T-helper 17 cell (primary cell): ENCODE results near the gene MS4A4E. TPM values are rescaled to one million over a fixed set of nuclear protein-coding genes. Genes with fewer than 3 reads are reported as not detected.

Source experiments
- ATAC-seq: fragments of 150-1000 bp; cut with Tn5 transposase; 2 replicates; pipeline ENCODE4 v1.10.0; 2021; ENCODE audit warnings: mild to moderate bottlenecking, moderate library complexity
- DNase-seq, 3 donors: peaks; one replicate each; pipeline versions ENCODE4 v3.0.0 to v3.0.0-alpha.2; 2020 to 2021
- H3K9me3 ChIP-seq: one replicate; pipeline ENCODE4 v1.7.0; 2013; ENCODE audit warnings: low read length, mild to moderate bottlenecking; ENCODE audit not compliant: control insufficient read depth, poor library complexity, severe bottlenecking
- H3K27ac Mint-ChIP-seq: one replicate; pipeline ENCODE4 v1.8.0; 2022; ENCODE audit warnings: mild to moderate bottlenecking, moderate library complexity, mixed read lengths
- H3K27me3 Mint-ChIP-seq: one replicate; pipeline ENCODE4 v1.8.0; 2022; ENCODE audit warnings: mixed read lengths
- H3K36me3 Mint-ChIP-seq: one replicate; pipeline ENCODE4 v1.8.0; 2022; ENCODE audit warnings: low read depth, mixed read lengths
- H3K4me1 Mint-ChIP-seq: one replicate; pipeline ENCODE4 v1.8.0; 2022; ENCODE audit warnings: mild to moderate bottlenecking, mixed read lengths
- H3K4me3 Mint-ChIP-seq: one replicate; pipeline ENCODE4 v1.8.0; 2022; ENCODE audit warnings: mild to moderate bottlenecking, moderate library complexity, mixed read lengths
- total RNA-seq, 4 donors: library from RNA in 2 of 4; stranded (reverse) in 2 of 4; gene quantifications; one replicate each; pipeline ENCODE4 v1.2.3 and lab custom pipeline; 2022 to 2026

Gene MS4A4E
- total RNA-seq, 2 donors from 2014 or later: 0.47 to 1.1 TPM

DNA sequence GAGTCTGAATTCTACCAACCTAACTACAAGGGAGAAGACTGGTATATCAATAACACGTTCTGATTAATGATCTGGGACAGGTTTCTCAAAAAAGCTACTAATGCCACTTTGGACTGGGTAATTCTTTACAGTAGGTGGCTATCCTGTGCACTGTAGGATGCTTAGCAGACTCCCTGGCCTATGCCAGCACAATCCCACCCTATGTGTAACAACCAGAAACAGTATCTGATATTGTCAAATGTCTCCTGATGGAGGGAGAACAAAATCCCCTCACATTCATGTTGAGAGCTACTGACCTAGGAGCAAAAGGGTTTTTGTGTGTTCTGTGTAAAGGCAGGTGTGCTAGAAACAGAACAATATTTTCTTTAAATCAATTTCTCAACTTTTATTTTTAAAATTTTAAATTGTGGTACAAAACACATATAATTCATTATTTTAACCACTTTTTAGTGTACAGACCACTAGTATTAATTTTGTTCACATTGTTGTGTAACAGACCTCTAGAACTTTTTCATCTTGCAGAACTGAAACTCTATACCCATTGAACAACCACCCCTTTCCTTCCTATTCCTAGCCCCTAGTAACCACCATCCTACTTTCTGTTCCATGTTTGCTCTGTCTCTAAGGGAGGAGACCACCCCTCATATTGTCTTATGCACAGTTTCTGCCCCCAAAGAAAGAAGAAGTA, 58.0 kb downstream of the MS4A4E start:
- DNase-seq (no peak), ATAC-seq (no peak)
- H3K9me3 ChIP-seq: no peaks in the 10 kb centered on the region
- H3K36me3 Mint-ChIP-seq: no peaks in the 10 kb centered on the region
- peaks cover 22% of the 10 kb centered on the region for H3K27me3 Mint-ChIP-seq
- H3K4me3 Mint-ChIP-seq: no peak overlapping the region
- no peak overlapping the region for H3K27ac Mint-ChIP-seq
- no peaks in the 10 kb centered on the region for H3K4me1 Mint-ChIP-seq

DNA sequence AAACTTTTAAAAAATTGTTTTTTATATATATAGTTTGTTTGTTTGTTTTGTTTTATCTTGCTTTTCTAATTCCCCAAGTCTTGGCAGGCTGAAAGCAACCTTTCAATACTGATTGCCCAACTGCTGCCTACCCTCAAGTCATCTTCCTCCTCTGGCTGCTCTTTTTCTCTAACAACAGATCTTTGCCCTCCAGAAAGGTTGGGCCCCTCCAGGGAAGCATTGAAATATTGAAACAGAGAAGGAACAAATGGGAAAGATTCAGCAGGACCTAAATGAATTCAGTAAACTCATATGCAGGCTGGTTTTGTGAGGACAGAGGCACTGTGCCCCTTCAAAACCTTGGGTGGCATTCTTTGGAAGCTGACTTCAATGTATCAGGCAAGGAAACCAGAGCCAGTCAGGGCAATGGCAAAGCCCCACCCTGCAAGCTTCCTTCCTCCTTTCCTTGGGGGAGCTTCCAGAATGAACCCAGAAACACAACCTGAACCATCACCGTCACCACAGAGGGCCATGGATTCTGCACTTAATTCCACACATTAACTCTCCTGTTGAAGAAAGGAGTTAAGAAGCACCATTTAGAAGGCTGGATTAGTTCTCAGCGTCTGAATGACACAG, 59.2 kb downstream of the MS4A4E start:
- H3K9me3 ChIP-seq: no peaks in the 10 kb centered on the region
- Mint-ChIP-seq H3K27ac (no peak overlapping the region), H3K36me3 (no peaks in the 10 kb centered on the region), H3K27me3 (peaks cover 34% of the 10 kb centered on the region), H3K4me3 (no peak overlapping the region), H3K4me1 (no peaks in the 10 kb centered on the region)
- DNase-seq (no peak), ATAC-seq (no peak)

DNA sequence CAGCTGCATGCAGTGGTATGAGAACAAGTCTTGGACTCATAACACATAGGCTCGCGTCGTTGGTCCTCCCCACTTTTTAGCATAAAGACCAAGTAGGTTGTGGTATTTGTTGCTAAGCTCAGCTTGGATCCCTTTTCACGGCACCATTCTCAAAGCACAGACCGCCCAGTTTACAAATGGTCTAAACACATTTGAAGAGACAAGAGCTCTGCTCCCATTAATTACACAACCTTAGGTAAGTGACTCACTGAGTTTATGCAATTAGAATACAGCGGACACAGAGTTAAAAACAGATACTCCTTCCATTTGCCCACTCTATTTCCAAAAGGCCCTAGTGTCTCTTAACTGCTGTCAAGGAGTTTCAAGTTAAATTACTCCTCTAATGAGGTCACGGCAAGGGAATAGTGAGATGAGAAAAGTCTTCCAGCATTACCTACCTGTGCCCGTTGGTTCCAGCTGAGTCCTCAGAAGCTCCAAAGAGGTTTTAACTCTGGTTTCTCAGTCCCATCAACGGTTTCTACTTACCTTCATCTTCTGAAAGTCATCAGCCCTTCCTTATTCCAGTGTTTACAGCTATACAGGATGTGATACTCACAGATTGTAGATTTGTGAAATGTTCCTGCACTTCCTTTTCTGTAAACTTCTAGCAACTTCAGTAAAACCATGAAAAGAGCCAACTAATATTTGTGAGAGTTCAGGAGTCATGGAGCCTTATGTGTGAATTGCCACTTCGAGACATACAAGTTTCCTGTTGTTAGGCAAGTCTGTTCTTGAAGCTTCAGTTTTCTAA, 60.2 kb downstream of the MS4A4E start, which contains the start of gene MS4A6A:
Gene MS4A6A (minus strand): TSS at position 543 of the 790 bp plus-strand sequence. CDS start 1,356 bp downstream, outside the sequence.
- Mint-ChIP-seq H3K4me1 (no peaks in the 10 kb centered on the region), H3K27me3 (peaks cover 35% of the 10 kb centered on the region), H3K36me3 (no peaks in the 10 kb centered on the region), H3K27ac (no peak within 1 kb of the TSS), H3K4me3 (no peak within 1 kb of the TSS)
- H3K9me3 ChIP-seq: no peaks in the 10 kb centered on the region
- no peak for ATAC-seq
- DNase-seq: no peak

DNA sequence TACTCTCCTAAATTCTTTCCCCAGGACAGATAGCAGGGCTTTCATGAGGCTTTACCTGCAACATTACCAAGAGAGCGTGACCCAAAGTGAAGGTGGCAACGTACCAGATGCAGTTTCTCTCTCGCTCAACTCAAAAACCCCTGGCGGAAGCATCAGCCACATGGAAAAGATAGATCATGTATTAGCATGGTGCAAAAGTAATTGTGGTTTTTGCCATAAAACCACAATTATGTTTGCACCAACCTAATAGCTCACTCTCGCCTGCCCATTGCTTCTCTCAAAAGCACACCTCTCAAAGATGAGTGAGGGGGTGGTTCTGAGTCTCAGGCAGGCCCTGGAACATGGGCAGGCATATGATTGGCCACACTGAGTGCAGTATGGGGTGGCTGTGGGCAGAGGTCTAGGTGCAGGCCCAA, 67.1 kb downstream of the MS4A4E start:
- Mint-ChIP-seq H3K27me3 (peaks cover 53% of the 10 kb centered on the region), H3K36me3 (peaks cover 2% of the 10 kb centered on the region), H3K4me3 (no peak overlapping the region), H3K27ac (no peak overlapping the region), H3K4me1 (peaks cover 2% of the 10 kb centered on the region)
- DNase-seq (no peak), ATAC-seq (no peak)
- no peaks in the 10 kb centered on the region for H3K9me3 ChIP-seq

DNA sequence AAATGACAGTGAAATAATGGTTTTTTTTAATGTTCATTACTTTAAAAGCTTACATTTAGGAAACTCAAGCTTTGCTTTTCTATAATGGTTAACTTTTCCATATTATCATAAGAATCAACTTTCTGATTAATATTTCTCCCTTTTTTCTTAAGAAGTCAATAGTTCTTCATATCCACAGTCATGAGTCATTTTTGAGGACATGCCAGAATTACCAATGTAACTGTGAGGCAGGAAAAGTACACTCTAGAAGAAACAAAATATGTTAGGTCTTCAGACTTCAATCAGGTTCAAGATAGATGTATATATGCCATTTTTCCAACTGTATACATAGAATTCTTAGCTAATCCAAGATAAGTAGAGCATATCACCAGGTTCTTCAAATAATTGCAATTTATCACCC, 70.9 kb downstream of the MS4A4E start:
- no peak for DNase-seq
- Mint-ChIP-seq H3K4me3 (no peak overlapping the region), H3K36me3 (peaks cover 2% of the 10 kb centered on the region), H3K27ac (no peak overlapping the region), H3K4me1 (peaks cover 2% of the 10 kb centered on the region), H3K27me3 (peaks cover 33% of the 10 kb centered on the region)
- no peaks in the 10 kb centered on the region for H3K9me3 ChIP-seq
- no peak for ATAC-seq

DNA sequence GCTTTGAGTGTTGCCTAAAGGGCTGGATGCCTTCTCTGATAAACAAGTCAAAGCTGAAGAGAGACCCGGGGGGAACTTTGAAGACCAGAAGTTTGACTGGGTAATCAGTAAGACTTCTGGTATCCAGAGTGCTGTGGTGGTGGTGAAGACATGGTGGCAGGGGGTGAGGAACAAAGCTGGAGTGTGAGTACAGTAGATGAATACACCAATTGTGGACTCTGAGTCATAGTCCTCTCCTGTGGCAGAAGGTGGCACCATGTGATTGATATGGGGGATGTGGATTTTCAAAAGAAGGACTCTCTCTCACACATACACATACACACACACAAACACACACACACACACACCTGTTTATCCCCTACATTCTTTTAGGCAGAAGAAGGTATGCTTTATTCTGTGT, 72.4 kb downstream of the MS4A4E start:
- no peaks in the 10 kb centered on the region for H3K9me3 ChIP-seq
- H3K27ac Mint-ChIP-seq: no peak overlapping the region
- peaks cover 37% of the 10 kb centered on the region for H3K27me3 Mint-ChIP-seq
- ATAC-seq (no peak), DNase-seq (no peak)
- no peak overlapping the region for H3K4me3 Mint-ChIP-seq
- peaks cover 2% of the 10 kb centered on the region for H3K36me3 Mint-ChIP-seq
- H3K4me1 Mint-ChIP-seq: peaks cover under 1% of the 10 kb centered on the region

DNA sequence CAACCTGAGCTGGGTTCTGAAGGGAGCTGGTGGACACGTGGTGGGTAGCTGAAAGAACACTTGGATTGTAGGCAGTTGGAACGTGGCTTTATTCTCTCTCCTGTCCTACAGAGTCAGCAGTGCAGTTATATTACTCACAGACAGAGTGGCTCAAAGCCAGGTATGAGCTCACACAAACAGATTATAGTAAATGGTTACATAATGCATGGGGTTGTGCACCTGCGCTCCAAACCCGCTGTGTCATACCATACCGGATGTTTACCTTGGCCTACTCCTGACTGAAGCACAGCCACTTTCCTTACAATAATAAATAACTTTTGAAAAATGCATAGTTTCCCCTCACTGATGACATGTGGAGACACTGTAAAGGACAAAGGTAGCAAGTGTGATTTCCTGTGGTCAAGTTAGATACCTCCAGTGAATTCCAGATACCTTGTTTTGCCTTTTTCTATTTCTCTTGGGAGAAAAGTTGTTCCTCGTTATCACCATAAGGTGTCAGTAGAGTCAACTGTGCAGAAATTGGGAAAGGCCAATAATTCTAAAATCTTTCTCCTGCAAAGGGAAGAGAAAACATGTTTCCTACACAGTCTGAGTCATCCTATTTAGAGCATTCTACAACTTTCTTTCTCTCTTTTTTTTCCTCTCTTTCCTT, 73.5 kb downstream of the MS4A4E start:
- no peak for DNase-seq
- Mint-ChIP-seq H3K36me3 (no peaks in the 10 kb centered on the region), H3K4me1 (no peaks in the 10 kb centered on the region), H3K27ac (no peak overlapping the region), H3K27me3 (peaks cover 31% of the 10 kb centered on the region), H3K4me3 (no peak overlapping the region)
- H3K9me3 ChIP-seq: no peaks in the 10 kb centered on the region
- no peak for ATAC-seq

DNA sequence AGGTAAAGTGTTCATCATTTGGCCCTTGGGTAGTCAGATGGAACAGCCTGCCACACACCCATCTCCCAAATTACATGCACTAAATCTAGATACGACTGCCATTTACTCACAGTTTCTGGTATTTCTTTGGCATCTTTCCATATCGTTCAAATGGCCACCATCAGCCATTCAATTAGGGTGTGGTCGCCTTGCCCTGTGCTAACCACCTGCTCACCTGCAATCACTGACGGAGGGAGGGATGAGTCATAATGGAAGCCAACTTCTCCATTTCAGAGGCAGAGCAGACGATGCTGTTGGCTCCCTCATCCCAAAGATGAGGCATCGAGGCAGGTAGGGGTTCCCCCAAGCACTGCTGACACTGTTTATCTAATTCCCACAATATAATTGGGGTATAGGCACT, 74.6 kb downstream of the MS4A4E start:
- Mint-ChIP-seq H3K4me1 (no peaks in the 10 kb centered on the region), H3K27me3 (peaks cover 24% of the 10 kb centered on the region), H3K27ac (no peak overlapping the region), H3K36me3 (no peaks in the 10 kb centered on the region), H3K4me3 (no peak overlapping the region)
- H3K9me3 ChIP-seq: no peaks in the 10 kb centered on the region
- DNase-seq (no peak), ATAC-seq (no peak)

DNA sequence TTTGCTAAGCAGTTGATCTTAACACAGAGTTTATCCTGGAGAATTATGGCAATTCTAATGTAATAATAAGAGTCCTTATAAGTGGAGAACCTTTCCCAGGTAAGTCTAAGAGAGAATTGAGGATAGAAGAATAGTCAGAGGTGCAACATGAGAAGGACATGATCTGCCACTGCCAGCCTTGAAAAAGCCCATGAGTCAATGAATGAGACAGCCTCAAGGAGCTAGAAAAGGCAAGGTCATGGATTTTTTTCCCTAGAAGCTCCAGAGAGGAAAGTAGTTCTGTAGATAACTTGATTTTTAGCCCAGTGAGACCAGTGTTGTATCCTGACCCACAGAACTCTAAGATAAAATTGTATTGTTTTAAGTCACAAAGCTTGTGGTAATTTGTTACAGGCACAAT, 77.0 kb downstream of the MS4A4E start:
- Mint-ChIP-seq H3K4me1 (no peaks in the 10 kb centered on the region), H3K36me3 (no peaks in the 10 kb centered on the region), H3K4me3 (no peak overlapping the region), H3K27ac (no peak overlapping the region), H3K27me3 (peaks cover 31% of the 10 kb centered on the region)
- H3K9me3 ChIP-seq: no peaks in the 10 kb centered on the region
- ATAC-seq: no peak
- no peak for DNase-seq

DNA sequence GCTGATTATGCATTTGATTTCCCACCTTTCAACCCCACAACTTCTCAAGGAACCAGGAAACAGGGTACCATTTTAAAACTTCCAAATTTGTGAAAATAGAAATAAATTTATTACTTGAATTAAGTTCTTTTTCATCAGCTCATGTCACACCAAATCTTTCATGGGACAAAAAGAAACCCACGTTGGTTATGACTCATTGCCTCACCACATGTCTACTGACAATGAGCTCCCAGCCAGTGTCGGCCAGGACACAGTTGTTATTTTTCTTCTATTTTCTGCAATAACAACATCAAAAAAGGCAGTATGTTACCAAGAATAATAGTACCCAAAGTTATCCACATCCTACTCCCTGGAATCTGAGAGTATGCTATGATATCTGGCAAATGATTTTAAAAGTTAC, 77.4 kb downstream of the MS4A4E start:
- Mint-ChIP-seq H3K36me3 (no peaks in the 10 kb centered on the region), H3K27ac (no peak overlapping the region), H3K27me3 (peaks cover 32% of the 10 kb centered on the region), H3K4me1 (no peaks in the 10 kb centered on the region), H3K4me3 (no peak overlapping the region)
- ATAC-seq (no peak), DNase-seq (no peak)
- no peaks in the 10 kb centered on the region for H3K9me3 ChIP-seq

DNA sequence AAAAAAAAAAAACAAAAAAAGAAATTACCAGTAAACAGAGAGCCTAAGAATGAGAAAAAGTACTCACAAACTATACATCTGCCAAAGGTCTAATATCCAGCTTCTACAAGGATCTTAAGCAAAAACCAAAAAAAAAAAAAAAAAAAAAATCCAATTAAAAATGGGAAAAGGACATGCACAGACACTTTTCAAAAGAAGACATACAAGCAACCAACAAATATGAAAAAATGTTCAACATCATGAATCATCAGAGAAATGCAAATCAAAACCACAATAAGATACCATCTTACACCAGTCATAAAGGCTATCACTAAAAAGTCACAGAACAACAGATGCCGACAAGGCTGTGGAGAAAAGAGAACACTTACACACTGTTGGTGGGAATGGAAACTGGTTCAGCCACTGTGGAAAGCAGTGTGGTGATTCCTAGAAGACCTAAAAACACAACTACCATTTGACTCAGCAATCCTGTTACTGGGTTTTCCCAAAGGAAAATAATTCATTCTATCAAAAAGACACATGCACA, 78.3 kb downstream of the MS4A4E start:
- no peaks in the 10 kb centered on the region for H3K4me1 Mint-ChIP-seq
- no peak overlapping the region for H3K27ac Mint-ChIP-seq
- H3K4me3 Mint-ChIP-seq: no peak overlapping the region
- H3K36me3 Mint-ChIP-seq: no peaks in the 10 kb centered on the region
- H3K27me3 Mint-ChIP-seq: peaks cover 36% of the 10 kb centered on the region
- DNase-seq: no peak
- no peak for ATAC-seq
- no peaks in the 10 kb centered on the region for H3K9me3 ChIP-seq

DNA sequence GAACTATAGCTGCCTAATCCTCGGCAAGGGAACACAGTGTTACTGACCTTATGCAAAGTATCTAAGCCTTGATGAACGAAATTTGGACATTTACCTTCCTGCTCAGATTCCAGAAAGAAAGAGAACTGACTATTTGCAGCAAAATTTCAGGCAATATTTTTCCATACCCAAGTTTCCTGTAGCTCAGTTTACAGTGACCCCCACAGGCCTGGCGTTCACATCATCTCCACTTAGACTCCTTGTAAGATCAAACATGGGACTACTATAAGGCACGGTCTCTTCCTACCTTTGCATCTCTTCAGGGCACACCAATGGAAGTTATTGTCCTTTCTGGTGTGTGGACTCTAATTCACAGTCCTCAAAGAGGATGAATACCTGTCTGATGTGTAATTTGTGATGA, 81.2 kb downstream of the MS4A4E start:
- Mint-ChIP-seq H3K27ac (no peak overlapping the region), H3K27me3 (peaks cover 39% of the 10 kb centered on the region), H3K4me1 (no peaks in the 10 kb centered on the region), H3K4me3 (no peak overlapping the region), H3K36me3 (no peaks in the 10 kb centered on the region)
- H3K9me3 ChIP-seq: no peaks in the 10 kb centered on the region
- no peak for DNase-seq
- ATAC-seq: no peak

DNA sequence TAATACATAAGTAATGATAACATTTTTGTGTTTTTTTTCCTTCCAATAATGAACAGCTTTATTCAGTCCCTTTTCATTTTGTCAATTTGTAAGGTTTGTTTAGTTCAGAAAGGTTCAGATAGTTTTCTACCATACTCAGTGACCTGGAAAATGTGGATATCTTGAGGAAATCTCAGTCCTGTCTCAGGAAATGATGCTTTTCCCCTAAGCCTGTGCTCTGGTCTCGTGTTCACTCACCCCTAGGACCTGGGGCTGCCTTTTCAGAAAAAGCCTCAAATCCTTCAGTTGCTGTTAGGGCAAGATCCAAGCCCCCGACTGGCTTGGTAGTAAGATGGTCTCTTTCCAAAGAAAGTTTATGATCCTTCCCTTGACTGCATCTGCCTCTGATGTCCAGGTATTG, 81.8 kb downstream of the MS4A4E start:
- H3K4me1 Mint-ChIP-seq: no peaks in the 10 kb centered on the region
- no peaks in the 10 kb centered on the region for H3K36me3 Mint-ChIP-seq
- H3K27me3 Mint-ChIP-seq: peaks cover 34% of the 10 kb centered on the region
- H3K4me3 Mint-ChIP-seq: no peak overlapping the region
- no peak overlapping the region for H3K27ac Mint-ChIP-seq
- DNase-seq (no peak), ATAC-seq (no peak)
- H3K9me3 ChIP-seq: no peaks in the 10 kb centered on the region
